Mucosa of gallbladder (tissue), 1 donor: ENCODE data around the gene FGF14. TPM values are rescaled to one million over a fixed set of nuclear protein-coding genes. Genes with fewer than 3 reads are reported as not detected.

Experiments
- DNase-seq: peaks from one replicate; pipeline ENCODE4 v3.0.0-alpha.2; 2020; ENCODE audit warnings: low spot score
- total RNA-seq: library from RNA; stranded (reverse); gene quantifications from one replicate; pipeline ENCODE4 v1.2.1, GENCODE V29; 2021
- donor health status: DM: no; HTN: no; CAD: no.

FGF14 gene
- total RNA-seq, 1 donor from 2014 or later = 1.5 TPM

DNA sequence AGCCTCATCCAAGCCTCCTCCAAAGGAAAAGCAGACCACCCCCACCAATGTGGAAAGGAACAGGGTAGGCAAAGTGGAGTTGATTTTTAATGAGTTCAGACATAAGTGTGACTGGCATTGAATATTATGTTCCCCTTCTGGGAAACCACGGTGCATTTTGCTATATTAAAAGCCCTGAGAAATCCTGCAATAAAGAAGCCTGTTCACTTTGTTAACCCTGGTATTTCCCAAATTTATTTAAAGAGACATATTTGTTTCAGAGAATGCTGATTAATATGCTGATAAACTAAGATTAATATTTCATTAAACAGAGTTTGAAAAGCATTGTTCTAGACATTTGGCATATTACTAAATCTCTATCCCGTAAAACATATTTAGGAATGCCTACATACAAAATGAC is 151.4 kb downstream of the FGF14 start:
- DNase-seq = no peak

DNA sequence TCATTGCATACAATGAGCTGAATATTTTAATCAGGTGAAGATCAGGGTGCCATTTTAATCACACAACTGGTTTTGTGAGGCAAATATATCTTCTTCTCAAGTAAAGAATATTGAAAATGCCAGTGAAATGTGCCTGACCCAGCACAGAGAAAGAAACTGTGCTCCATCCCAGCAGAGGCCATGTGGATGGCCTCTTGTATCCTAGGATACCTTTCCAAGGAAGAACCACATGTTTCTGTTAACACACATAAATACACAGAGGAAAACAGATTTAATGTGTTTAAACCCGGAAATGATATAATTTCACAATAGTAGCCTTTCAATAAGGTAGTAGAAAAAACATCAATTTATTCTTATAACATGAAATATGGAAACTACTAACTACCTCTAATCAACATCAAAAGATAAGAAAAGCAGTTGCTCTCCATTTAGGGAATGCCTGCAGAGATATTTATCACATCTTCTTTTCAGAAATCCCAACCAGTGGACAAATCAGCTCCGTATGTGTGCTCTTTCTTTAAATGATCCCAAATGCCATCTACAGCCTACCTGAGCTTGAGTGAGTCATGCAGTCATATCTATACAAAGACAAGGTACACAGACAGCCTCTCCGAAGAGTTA is 157.1 kb downstream of the FGF14 start:
- no peak for DNase-seq

DNA sequence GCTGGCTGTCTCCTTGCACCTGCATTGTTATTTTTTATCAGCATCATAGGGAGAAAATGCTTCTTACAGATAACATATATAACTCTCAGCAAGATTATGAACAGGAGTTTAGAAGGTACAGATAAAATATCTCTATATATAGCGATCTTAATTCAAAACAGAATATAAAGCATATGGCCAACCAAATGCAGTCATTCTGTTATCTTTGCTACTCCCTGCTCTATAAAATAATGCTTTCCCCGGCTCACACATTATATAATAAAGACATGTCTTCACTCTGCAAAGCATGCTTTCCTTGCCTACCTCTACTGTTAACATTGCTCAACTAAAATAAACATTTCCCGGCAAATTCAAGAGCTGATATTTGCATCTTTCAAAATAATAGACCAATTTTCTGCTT is 161.7 kb downstream of the FGF14 start:
- no peak for DNase-seq

DNA sequence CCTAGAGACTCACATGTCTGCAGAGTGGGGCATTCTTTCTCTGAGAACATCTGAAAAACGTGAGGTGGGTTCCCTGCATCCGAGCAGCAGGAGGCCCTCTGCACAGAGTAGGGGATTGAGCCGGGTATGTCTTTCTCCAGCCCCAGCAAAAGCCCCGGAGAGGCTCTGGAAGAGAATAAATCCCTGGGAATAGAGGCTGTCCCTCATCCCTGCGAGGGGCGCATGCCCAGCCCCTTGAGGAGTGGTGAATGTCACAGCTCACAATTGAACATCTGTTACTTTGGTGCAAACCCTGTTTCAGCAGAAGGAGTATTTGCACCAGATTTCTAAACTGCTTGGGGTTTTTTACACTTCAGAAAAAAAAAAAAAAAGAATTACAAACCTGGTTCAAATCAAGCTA is 164.6 kb downstream of the FGF14 start:
- no peak for DNase-seq

DNA sequence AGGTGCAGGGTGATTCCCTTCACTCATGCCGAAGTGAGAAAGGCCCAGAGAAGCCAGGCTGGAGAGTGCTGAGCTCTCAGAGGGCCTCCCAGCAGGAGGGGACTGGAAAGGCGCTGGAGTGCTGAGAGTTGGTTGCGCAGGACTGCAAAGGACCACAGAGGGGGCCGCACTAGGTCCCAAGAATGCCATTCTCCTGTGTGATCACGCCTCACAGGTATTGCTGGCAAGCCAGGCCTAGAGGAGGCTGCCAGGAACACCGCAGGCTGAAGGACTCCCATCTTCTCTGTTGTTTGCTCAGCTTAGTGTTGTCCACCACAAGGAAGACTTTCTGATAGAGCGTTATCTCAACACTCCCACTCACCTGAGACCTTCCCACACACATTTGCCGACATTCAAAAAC is 165.0 kb downstream of the FGF14 start:
- DNase-seq = no peak

DNA sequence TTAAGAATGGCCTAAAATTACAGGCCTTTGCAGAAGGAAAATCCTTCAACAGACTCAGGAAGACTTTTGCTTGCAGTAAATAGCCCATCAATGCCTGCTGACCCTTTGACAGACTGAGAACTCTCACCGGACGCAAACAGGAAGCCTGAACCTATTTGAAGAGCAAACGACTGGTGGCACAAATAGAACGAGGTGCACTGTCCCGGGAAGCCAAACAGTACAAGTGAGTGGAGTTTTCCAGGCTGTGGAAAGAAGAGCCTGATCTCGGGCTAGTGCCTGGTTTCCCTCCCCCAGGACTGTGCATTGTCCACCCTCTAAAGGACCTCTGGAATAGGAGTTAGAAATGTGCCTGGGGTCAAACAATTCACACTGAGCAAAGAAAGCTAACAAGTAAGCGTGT is 165.5 kb downstream of the FGF14 start:
- DNase-seq = no peak

DNA sequence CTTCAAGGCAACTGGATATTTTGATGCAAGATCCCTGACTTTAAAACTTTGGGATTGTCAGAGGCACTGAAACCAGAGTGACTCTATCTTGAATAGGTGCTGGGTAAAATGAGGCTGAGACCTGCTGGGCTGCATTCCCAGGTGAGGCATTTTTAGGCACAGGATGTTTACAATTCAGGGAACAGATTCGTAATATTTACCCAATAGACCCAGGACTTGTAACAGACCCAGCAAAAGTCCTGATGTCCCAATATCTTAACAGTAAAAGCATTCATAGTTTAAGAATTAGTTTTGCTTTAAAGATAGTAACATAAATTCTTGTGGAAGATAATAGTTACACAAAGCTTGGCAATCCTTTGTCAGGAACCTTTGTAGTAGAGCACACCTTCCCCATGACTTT is 166.2 kb downstream of the FGF14 start:
- no peak for DNase-seq

DNA sequence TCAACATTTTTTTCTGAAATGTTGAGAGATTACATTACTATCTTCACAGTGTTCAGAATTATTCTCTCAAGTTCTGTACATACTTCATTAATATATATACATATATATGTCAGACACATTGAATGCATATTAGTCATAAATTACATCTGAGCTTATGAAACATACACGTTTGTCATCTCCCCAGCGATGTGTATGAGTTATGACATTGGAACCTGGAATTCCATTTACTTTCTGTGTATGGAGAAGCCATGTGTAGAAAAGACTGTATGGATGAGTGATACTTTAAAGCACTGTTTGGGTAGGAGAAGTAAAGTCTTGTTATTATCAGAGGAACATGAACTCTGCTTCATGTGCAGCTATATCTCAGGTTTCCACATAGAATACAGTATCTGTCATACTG is 167.2 kb downstream of the FGF14 start:
- DNase-seq = no peak

DNA sequence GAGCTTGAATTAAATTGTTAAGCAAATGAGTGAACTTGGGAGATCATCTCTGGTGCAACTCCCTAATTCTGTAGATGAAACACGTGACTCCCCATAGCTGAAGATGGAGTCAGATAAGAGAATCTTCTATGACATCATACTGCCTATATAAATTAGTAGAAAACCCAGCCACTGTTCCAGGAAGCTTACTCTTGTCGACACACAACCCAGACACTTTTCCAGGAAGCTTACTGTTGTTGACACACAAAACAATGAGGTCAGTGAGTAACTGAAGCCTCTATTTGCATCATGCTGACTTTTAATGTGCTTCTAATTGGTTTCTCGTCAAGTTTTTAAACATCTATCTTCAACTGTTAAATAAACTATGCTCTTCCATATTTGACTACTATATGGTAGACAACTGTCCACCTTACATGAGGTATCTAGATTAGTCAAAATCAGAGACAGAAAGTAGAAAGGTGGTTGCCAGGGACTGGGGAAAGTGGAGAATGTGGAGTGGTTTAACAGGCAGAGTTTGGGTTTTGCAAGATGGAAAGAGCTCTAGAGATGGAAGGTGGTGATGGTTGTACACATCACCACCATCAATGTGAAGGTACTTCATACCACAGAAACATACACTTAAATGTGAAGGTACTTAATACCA is 168.2 kb downstream of the FGF14 start:
- no peak for DNase-seq

DNA sequence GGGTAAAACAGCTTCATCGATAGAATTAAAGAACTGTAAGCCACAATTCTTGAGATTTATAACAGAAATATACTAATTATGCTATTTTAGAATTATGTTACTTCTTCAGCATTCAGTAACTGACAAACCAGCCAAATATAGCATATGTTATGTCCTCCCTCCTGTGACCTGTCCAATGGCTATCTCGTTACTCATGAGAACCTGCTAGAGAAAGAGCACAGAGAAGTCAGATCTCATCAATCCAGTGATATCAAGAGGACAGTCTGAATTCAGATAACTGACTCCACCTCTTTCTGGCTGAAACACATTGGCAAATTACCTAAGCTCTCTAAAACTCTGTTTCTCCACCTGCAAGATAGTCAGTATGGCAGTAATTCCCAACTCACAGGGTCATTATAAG is 170.4 kb downstream of the FGF14 start:
- DNase-seq = no peak

DNA sequence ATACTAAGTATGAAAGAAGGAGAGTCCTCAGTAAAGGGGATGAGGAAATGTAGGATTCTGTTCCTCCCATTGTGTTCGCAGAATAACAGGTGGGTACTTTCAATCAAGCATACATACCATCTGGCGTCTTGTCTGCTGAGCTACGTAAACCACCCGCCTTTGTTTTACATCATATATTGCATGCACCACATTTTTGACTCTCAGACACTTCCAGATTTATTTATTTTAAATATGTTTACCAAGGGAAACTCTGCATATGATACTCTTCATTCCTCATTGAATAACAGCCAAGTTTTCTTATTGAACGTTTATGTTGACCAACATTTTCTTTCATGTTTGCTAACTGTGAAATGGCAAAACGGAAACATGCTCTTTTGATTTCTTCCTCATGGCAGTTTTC is 174.1 kb downstream of the FGF14 start:
- no peak for DNase-seq

DNA sequence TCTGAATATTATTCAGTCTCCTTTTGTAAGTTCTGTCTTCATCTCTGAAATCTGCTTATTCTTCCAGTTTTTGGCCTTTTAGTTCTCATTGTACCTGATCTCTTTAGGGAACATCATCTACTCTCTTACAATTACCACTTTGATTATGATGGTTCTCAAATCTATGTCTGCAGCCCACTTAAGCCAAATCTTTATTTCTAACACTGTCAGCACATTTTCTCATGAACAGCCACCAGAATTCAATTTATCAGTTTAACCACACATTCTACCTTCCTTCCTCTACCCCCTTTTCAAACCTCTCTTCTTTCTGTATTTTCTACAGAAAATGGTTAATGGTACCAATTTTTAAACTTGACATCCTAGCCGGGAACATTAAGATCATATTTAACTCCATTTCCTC is 175.3 kb downstream of the FGF14 start:
- DNase-seq = no peak

DNA sequence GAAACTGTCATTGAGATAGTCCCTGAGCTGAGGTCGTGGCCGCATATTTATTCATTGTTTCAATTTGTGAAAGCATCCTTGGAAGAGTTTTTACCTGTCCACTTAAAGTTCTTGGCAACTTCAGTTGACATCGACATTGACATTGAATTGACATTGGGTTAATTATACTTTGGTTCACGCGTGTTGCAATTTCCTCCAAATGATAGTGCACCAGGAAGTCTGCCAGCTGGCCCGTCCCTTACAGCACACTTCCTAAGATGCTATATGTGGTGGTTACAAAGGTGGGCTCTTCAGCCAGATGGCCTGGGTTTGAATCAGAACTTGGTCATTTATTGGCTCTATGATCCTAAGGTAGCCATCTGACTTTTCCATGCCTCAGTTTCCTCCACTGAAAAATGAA is 176.0 kb downstream of the FGF14 start:
- DNase-seq = no peak

DNA sequence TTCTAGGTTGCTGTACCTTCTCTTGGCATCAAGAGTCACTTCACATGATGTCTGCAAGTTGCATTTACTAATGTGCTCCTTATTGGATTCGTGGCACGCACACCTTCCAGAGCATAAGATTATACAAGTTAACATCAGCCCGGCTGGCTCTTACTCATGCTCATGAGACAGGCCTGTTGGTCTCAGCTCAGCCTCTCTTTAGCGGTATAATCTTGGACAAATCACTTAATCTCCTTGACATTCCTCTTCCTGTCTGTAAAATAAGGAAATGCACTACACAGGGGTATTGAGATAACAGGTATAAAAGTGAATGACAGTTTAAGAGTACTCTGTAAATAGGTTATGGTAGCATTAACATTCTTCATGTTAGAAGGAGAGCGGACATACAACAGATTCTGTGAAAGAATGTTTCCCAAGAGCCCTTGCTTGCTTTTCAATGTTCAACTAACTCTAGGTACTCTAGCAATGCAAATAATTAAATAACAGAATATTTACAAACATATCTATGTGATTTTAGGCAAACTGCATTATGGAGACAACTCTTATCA is 181.1 kb downstream of the FGF14 start:
- DNase-seq = no peak

DNA sequence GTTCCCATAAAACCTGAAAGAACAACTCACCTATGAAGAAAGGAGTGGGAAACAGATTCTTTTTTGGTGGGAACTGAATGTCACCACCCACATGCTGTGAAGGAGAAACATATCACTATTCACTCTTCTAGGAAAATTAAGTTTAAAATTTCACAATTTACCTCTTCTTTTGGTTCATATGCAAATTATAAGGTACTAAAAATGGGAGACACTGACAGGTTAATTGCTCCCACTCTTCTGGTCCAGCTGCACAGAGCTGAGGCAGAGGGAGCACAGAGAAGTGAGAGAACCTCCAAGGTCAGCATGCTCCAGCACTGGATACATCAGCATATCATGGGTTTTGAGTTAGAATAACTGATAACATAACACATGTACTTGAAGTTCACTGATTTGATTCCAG is 186.9 kb downstream of the FGF14 start:
- no peak for DNase-seq

DNA sequence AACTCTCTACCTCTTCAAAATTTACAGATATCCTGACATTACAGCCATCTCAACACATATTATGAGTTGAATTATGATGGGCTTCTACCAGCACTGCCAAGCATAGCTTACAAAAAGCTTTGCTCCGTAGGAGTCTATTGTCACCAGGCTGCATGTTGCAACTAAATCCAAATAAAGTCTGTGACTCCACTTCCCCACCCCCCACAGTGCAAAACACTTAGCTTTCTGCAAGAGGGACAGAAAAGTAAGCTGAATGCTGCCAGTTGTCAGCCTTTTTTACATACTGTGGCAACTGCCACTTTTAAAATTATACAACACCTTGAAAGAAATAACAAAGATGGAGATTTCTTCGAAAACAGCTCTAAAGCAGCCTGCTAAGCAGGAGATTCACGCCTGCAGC is 189.1 kb downstream of the FGF14 start:
- DNase-seq = no peak

DNA sequence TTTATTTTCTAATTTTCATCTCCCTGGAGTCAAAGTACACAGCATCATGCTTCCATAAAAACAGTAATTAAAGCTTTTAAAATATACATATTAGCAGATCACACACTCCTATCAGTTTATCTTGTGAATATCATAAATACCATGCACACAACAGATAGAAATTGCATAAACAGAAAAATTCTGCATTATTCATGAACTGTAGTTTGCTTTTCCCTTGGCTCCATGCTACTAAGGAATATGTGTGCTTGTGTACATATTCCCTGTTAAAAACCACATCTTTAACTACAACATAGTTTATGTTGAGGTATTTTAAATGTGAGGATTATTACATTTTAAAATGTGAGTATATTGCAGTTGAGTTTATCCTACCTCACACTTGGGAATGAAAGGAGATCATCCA is 193.5 kb downstream of the FGF14 start:
- DNase-seq = no peak

DNA sequence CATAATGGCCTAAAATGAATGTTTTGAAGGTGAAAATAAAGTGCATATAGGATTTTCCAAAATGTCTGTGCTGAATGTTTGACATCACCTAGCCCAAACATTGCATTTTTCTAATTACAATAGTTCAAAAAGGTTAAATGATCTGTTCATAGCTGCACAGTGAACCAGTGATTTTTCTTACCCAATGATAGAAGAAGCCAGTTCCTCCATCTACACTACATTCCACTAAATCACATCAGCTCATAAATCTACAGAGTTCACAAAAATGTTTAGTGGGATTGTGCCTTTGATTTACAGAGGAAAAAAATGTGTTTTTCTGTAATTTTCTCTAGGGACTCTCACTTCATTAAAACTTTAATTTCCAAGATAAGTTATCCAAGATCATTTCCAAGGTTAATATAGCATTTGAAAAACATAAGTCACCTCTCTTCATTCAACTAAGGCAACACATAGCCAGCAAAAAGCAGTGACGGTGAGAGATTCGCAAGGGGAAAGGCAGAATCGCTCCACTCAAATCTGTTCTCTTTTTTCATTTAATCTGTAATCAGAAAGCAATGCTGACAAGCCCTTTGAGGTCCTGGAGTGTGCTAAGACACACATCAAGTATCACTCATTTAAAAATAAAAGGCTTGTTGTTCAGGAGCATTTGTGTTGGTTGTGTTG is 194.0 kb downstream of the FGF14 start:
- DNase-seq = no peak

DNA sequence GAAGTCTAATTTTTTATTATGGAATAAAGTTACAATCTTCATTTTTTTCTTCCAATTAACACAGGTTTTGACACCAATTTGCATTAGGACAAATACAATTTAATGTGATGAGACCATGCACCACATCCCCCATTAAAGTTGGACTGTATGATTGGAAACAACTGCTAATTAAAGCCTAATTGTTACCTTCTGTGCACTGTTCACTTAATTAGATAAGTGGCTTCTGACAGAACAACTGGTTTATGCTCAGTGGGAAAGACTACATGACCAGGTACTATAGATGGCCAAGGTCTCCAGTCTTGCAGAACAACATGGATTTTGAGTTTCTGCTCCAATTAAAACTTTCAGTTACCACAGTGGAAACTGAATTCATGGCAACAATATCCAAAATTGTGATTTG is 198.1 kb downstream of the FGF14 start:
- no peak for DNase-seq

DNA sequence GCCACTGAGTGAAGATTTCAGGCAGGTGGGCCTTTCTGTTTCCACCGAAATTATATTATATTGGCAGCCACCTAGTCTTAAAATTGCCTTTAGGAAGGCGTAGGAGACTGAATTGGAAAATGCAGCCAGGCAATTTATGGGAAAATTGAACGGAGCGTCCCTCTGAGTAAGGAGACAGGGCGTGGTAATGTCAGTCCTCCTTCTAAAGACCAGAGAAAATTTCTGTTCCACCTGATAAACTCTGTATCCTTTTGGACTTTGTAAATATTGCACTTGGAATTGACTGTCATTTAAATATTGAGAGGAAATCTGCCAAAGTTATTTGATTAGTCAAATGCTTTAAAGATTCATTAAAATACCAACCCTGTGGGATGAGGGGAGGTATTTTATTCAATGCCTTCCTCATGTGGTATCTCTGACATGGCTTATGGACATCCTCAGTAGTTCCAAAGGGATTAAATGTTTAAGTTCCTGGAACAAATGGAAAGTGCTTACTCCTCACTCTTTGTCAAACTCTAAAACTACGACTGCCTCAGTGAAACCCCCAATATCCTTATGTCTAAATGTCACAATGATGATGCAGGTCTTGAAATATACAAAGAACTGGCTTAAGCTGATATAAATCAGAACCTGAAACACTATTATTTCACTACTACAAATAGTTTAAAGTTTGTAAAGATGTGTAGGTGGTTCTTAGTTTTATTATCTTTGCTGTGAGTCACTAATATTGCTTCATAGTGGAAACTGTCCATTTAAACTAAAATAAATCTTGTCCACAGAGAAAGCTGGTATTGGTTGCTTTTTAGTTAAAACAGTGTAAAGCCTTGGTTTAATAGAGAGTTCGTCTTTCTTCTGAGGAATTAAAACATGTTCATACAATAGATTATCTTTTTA is 203.2 kb downstream of the FGF14 start:
- no peak for DNase-seq

DNA sequence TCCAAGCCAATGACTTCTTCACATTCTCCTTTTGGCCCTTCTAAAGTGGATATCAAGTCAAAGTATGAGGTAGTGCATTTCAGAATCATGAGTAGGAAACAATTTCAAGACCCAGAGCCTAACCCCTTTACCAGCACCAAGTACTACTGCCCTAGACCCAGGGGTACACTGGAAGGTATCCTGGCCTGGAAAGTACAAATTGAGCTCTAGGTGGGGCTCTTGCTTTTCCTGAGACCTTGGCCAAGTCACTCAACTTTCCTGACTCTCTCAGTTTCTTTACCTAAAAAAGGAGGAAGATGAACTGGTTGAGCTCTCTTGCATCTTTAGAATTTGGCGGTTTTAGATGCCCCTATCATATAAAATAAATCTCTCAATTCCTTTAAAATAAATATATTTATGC is 204.7 kb downstream of the FGF14 start:
- no peak for DNase-seq
